HepG2 (cell line): ENCODE results near the gene CNEP1R1. TPM values are rescaled to one million over a fixed set of nuclear protein-coding genes. Genes with fewer than 3 reads are reported as not detected.
A peak's percentile ranks its signal among the peaks of the same experiment; 100 is the strongest.

Experiments
- HCFC1 ChIP-seq: fragments of 150-350 bp; IDR thresholded peaks from 2 replicates; pipeline ENCODE4 v1.6.1; 2014; ENCODE audit warnings: low read depth, low read length
- MED1 ChIP-seq: sonication (generic); formaldehyde crosslinking; IDR thresholded peaks from 2 replicates; pipeline ENCODE4 v1.4.0; 2020; ENCODE audit warnings: missing genetic modification reagents
- PHB2 ChIP-seq: fragments of 450-650 bp; IDR thresholded peaks from 2 replicates; pipeline ENCODE4 v1.6.1; 2018; ENCODE audit not compliant: partially characterized antibody
- RFX5 ChIP-seq: IDR thresholded peaks from 2 replicates; pipeline ENCODE4 v1.6.1; 2011; ENCODE audit warnings: low read depth, low read length, improper control_type of control experiment
- ZBTB3 ChIP-seq: sonication (generic); formaldehyde crosslinking; IDR thresholded peaks from 2 replicates; pipeline ENCODE4 v1.4.0; 2020; ENCODE audit warnings: low read depth, mild to moderate bottlenecking, moderate library complexity, missing genetic modification reagents, borderline replicate concordance
- ZFP91 ChIP-seq: sonication (generic); formaldehyde crosslinking; IDR thresholded peaks from 2 replicates; pipeline ENCODE4 v1.9.0; 2022; ENCODE audit warnings: missing genetic modification reagents, mild to moderate bottlenecking, borderline replicate concordance
- ZKSCAN1 ChIP-seq: fragments of 150-350 bp; IDR thresholded peaks from 2 replicates; pipeline ENCODE4 v1.6.1; 2014; ENCODE audit warnings: low read length
- ZKSCAN8 ChIP-seq: IDR thresholded peaks from 2 replicates; pipeline ENCODE4 v1.6.1; 2016; ENCODE audit warnings: borderline replicate concordance, missing genetic modification reagents, missing compliant biosample characterization
- ZNF30 ChIP-seq: sonication (generic); formaldehyde crosslinking; IDR thresholded peaks from 2 replicates; pipeline ENCODE4 v1.5.0; 2020; ENCODE audit warnings: mild to moderate bottlenecking, missing genetic modification reagents
- ZNF766 ChIP-seq: sonication (generic); formaldehyde crosslinking; IDR thresholded peaks from 2 replicates; pipeline ENCODE4 v1.5.0; 2020; ENCODE audit warnings: missing genetic modification reagents, borderline replicate concordance
- ZNF792 ChIP-seq: IDR thresholded peaks from 2 replicates; pipeline ENCODE4 v1.6.1; 2016
- ZSCAN31 ChIP-seq: sonication (generic); formaldehyde crosslinking; IDR thresholded peaks from 2 replicates; pipeline ENCODE4 v1.5.0; 2020; ENCODE audit warnings: low read depth, mild to moderate bottlenecking, missing genetic modification reagents
- polyA plus RNA-seq, 8 experiments: library from polyadenylated mRNA; depleted of rRNA in 3 of 8; stranded (reverse) in 7 of 8; unstranded in 1 of 8; fragments of >200 nt; fragmentation: Illumina TruSeq in 4 of 8; extraction: Trizol in 4 of 8; gene quantifications; 2 replicates each; pipeline versions ENCODE4 v1.2.1 to v1.2.3, GENCODE V29; 2011 to 2016; ENCODE audit warnings: low read depth in 4 of 8, missing spikeins in 1 of 8, mixed read lengths in 1 of 8; ENCODE audit not compliant: insufficient read depth in 1 of 8
- total RNA-seq, 5 experiments: library from RNA; depleted of rRNA; stranded (reverse); fragments of >200 nt; fragmentation: Illumina TruSeq; extraction: Trizol; gene quantifications; 2 replicates each; pipeline ENCODE4 v1.2.3, GENCODE V29; 2016; ENCODE audit warnings: low read depth in 1 of 5
- TF ChIP-seq, protein P1 (sequence below): sonication (generic); formaldehyde crosslinking; IDR thresholded peaks from 2 replicates; pipeline ENCODE4 v1.4.0; 2020; ENCODE audit warnings: missing genetic modification reagents, borderline replicate concordance
- TF ChIP-seq, protein P2 (sequence below): sonication (generic); formaldehyde crosslinking; IDR thresholded peaks from 2 replicates; pipeline ENCODE4 v1.5.0; 2020; ENCODE audit warnings: missing genetic modification reagents
- TF ChIP-seq, protein P3 (sequence below): sonication (generic); formaldehyde crosslinking; IDR thresholded peaks from 2 replicates; pipeline ENCODE4 v1.8.1; 2023; ENCODE audit warnings: mild to moderate bottlenecking, moderate library complexity, missing genetic modification reagents

The CNEP1R1 gene
- total and polyA plus RNA-seq, 2 of the 13 experiments (the other 11 are each of a cell fraction or from before 2014, with no cell fraction given), result 23.6 to 26.8 TPM

DNA sequence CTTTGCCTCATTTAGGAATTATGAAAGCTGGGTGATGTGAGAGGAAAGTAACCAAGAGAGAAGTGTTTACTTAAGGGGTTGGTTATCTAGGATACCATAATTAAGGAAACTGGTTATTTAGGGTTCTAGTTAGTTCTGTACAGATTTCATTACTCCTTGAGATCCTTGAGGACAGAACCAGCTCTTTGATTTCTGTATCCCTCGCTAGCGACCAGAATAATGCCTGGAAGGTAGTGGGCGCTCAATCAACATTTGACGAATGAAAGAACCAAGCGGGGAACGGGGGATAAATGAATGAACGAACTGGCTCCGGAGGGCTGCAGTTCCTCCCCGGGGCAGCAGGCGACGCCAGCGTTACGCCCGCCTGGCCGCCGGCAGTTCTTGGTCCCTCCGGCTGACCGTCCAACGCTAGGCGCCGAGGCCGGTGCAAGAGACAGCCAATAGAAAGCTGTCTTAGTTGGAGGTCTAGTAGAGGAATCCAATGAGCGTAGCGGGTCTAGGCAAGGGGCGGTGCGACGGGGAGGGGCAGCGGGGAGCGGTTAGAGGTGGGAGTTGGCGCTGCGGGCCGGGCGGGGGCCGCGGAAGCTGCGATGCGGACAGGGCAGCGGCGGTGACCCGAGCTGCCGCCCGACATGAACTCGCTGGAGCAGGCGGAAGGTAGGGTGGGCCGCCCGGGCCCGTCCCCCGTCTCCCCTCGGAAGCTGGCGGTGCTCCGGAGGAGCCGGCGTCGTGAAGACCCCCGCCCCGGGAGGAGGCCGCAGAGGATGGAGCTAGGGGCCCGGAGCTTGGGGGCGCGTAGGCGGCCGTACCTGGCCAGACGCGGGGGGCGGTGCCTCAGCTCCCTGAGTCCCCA, at the start of gene CNEP1R1 (continued):
- TF ChIP-seq, protein P1, sequence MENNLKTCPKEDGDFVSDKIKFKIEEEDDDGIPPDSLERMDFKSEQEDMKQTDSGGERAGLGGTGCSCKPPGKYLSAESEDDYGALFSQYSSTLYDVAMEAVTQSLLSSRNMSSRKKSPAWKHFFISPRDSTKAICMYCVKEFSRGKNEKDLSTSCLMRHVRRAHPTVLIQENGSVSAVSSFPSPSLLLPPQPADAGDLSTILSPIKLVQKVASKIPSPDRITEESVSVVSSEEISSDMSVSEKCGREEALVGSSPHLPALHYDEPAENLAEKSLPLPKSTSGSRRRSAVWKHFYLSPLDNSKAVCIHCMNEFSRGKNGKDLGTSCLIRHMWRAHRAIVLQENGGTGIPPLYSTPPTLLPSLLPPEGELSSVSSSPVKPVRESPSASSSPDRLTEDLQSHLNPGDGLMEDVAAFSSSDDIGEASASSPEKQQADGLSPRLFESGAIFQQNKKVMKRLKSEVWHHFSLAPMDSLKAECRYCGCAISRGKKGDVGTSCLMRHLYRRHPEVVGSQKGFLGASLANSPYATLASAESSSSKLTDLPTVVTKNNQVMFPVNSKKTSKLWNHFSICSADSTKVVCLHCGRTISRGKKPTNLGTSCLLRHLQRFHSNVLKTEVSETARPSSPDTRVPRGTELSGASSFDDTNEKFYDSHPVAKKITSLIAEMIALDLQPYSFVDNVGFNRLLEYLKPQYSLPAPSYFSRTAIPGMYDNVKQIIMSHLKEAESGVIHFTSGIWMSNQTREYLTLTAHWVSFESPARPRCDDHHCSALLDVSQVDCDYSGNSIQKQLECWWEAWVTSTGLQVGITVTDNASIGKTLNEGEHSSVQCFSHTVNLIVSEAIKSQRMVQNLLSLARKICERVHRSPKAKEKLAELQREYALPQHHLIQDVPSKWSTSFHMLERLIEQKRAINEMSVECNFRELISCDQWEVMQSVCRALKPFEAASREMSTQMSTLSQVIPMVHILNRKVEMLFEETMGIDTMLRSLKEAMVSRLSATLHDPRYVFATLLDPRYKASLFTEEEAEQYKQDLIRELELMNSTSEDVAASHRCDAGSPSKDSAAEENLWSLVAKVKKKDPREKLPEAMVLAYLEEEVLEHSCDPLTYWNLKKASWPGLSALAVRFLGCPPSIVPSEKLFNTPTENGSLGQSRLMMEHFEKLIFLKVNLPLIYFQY (CRISPR knock-in tag), result peak; percentile 78; the same call in 1 of the 2 replicates
- TF ChIP-seq ZKSCAN1 (0 out of 2 replicates have a peak, but pooled peaks have one; percentile 9), ZKSCAN8 (CRISPR knock-in tag) (peak; percentile 89; the same call in 1 of the 2 replicates), ZNF792 (peak; percentile 89), ZNF766 (CRISPR knock-in tag) (peak; percentile 88), ZNF30 (no peak), RFX5 (peak; percentile 62), ZSCAN31 (CRISPR knock-in tag) (peak; percentile 71; the same call in 1 of the 2 replicates), ZFP91 (peak; percentile 93), MED1 (peak; percentile 85), HCFC1 (peak; percentile 60), PHB2 (no peak), ZBTB3 (CRISPR knock-in tag) (no peak)
- TF ChIP-seq, protein P2, sequence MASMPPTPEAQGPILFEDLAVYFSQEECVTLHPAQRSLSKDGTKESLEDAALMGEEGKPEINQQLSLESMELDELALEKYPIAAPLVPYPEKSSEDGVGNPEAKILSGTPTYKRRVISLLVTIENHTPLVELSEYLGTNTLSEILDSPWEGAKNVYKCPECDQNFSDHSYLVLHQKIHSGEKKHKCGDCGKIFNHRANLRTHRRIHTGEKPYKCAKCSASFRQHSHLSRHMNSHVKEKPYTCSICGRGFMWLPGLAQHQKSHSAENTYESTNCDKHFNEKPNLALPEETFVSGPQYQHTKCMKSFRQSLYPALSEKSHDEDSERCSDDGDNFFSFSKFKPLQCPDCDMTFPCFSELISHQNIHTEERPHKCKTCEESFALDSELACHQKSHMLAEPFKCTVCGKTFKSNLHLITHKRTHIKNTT, result peak; percentile 41; the same call in 1 of the 2 replicates
- TF ChIP-seq, protein P3, sequence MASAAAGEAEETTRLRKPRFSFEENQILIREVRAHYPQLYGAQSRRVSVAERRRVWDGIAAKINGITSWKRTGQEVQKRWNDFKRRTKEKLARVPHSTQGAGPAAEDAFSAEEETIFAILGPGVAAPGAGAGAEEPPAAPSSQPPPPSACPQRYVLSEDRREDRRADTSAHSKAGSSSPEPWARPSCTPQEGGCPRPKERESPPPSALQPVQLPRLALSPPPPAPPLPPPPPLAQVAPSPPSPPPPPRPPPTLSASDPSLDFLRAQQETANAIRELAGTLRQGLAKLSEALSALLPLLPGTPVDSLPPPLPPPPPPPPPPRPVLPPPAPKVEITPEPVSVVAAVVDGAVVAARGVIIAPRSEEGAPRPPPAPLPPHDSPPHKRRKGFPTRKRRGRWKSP (CRISPR knock-in tag), result peak; percentile 83
